Measurements from ENCODE around the gene RHEX.
A peak's percentile ranks its signal among the peaks of the same experiment; 100 is the strongest.
"Not testable (repeated sequence)": the region's sequence is repeated elsewhere in the genome, so short reads cannot be mapped to it uniquely, and the experiment has no call there.

Gene RHEX

GRCh38 chr1:206030714-206031113 is 22.3 kb upstream of the RHEX start:
- DNase-seq = peak; percentile 70

- no peak for DNase-seq
These were observed 20.4 kb upstream of the RHEX start for GRCh38 chr1:206032380-206033140.

DNA sequence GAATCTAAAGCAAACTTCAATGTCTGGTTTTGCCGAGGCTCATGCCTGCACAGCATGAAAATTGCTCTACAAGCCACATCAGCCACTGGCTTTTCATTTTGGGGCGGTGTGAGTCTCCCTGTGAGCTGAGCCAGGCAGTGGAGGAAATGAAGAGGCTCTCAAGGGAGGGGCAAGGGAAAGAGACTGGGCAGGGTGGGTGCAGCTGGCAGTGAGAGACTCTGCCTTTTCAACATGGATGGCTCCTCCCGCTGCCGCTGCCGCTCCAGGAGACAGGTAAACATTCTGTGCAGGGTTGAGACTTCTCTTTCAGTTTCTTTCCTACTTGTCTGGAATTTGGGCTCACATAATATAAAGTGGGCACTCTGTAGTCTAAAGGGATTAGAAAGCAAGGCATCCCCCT is 17.9 kb upstream of the RHEX start:
- no peak for DNase-seq

DNA sequence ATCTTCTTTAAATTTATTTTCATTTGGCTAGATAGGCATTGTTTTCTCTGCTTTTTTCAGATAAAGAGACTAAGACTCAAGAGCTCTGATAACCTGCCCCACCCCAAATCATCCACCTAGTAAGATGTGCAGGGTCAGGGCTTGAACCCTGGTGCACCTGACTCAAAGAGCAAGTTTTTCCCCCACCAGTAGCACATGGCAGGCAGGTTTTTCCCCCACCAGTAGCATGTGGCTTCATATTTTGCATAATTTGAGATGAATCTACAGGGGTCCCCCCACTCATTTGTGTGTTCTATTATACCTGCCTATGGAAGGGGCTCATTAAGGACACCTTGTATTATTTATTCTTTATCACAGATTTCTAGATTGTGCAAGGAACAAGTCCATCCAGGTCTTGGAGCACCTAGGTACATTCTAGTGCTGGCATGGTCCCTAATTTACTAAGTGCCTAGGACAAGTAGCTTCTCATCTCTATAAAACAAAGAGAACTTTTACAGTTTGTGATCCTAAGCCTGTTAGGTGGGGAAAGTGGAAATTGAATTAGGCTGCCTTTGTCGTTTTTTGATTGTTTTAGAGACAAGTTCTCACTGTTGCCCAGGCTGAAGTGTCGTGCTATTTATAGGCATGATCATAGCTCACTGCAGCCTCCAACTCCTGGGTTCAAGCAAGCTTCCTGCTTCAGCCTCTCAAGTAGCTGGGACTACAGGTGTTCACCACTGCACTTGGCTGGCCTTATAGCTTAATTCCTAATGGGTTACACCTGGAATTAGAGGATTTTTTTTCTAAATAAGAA is 16.1 kb upstream of the RHEX start:
- DNase-seq = no peak

- no peak for DNase-seq
These were observed 15.4 kb upstream of the RHEX start for GRCh38 chr1:206037581-206037980.

GRCh38 chr1:206039046-206039973 is 13.7 kb upstream of the RHEX start:
- no peak for DNase-seq

DNA sequence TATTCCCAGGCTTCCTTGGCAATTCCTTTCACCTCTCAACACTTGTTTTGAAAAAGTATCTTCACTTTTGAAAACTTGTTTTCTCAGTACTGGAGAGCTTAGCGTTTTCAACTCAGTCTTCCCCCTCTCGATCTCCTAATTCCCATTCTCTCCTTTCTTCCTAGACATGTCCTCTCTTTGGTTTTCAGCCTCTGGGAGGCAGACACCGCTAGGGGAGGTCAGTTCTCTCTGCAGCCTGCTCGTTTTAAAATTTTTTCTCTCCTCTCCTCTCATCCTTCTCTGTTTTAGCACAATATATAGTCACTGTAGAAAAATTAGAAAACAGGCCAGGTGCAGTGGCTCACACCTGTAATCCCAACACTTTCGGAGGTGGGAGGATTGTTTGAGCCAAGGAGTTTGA is 12.6 kb upstream of the RHEX start:
- DNase-seq = no peak

DNA sequence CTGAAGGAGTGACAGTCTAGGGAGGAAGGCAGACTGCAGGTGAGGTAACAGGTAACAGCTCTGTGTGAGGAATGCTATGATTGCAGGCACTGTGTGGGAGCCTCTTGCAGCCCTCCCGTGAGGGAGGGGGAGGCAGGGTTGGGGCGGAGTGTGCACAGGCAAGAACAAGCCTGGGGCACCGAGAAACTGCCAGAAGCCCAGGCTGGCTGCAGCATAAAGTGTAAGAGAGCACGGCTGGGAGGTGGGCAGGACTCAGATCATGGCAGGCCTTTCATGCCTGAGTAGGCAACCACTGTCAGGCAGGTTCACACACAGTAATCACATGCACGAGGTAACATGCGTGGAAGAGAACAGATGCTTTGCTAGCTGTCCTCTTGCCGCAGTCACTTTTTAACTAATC is 11.3 kb upstream of the RHEX start:
- DNase-seq = no peak

DNA sequence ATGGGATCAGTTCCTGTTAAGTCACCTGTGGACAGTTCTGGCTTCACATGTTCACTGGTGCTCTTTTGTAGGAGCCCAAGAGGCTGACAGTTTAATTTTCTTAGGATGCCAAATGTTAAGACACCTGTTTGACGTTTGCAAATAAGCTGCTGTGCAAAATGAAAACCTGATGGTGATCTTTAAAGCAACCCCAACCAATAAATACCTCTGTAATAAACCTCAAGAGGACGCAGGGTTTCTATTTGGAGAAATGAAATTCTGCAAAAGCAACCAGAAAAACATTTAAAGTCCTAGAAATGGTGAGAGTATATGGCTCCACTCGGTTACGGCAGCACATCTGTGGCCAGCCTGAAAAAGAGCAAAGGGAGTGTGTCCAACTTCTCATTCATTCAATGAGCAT is 5.7 kb upstream of the RHEX start:
- DNase-seq = no peak

DNA sequence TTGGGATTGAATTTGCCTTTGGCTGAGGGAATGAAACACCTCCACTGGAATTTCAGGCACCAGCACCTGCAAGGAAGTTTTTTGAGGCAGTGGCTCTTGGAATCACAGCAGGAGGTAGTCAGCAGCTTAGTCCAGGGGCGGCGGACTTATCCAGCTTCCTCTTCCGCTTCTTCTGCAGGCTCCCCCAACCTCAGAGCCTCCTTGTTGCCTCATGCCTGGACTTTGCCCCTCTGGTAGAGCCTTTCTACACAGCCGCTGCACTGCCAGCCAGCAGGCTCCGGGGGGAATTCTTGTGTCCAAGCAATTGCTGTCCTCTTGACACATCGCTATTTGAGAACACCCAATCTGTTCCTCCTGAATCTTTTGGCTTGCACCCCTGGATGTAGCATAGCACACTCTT is 4.4 kb upstream of the RHEX start:
- peak; percentile 40 for DNase-seq

DNA sequence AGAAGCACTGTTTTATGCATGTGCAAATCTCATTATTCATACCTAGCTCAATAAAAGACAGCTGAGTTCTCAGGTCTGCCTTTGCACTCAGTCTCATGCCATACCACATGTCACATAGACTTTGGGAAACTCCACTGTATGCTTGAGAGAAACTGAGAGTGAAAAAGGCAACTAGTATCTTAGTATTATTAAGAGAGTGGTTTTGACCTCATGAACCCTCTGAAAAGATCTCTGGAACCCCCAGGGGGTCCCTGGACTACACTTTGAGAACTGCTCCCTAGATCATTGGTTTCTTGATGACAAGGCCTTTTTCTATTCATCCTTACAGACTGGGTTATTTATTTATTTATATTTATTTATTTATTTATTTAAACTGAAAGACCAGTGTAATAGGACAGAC is 3.7 kb upstream of the RHEX start:
- DNase-seq = no peak

DNA sequence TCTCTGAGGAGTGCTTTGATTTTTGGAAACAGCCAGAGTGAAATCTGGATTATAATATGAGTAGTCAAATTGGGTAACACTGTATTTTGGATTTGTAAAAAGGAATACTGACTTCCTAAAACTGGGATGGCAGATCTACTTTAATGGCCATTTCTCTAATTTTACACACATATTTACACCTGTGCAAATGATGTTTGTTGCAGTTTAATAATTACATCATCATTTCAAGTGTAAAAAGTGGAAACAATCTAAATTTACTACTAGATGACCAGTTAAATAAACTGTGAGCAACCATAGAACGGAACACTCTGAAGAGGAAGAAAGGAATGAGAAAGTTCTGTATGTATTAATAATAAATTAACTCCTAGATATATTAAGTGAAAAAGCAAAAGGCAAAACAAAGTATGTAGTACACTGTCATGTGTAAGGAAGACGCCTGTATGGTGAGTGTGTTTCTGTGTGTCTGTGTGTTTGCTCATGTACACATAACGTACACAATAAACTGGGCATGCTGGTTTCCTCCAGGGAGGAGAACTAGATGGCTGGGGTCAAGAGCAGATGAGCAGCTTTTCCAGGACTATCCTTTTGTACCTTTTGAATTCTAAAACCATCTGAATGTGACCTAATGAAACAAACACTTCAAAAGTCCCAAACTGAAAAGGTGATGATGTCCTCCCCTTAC is 2.9 kb upstream of the RHEX start:
- no peak for DNase-seq

DNA sequence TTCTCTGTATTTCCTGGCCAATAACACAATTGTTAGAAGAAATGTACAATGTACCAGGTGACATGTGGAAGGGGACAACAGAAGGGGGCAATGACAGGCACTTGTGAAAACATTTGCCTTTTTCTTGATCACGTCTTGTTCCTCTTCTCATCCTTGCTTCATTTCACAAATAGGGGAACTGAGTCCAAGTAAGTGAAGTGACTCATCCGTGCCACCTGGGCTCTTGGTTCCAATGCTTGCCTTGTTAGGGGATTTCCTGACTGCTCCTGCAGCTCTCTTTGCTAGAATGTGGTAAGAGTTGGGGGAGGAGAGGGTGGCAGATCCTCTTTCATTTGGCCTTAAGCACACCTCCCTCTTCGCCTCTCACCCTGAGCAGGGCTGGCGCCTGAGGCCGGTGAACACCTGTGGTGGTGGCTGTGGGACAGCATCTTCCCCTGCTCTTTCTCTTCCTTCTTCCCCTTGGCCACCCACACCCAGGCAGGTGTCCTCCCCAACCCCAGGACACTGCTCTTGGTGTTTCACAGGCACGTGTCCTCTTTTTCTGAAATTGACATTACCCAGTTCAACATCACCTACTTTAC is 2.2 kb upstream of the RHEX start:
- peak; percentile 87 for DNase-seq

- not testable (repeated sequence) for DNase-seq
These were observed 625 bp upstream of the RHEX start for GRCh38 chr1:206052231-206052865.

GRCh38 chr1:206053616-206054015 is 643 bp downstream of the RHEX start:
- not testable (repeated sequence) for DNase-seq

- DNase-seq = not testable (repeated sequence)
These were observed 2.2 kb downstream of the RHEX start for GRCh38 chr1:206055069-206055625.

- not testable (repeated sequence) for DNase-seq
These were observed 2.8 kb downstream of the RHEX start for GRCh38 chr1:206055639-206056323.

DNA sequence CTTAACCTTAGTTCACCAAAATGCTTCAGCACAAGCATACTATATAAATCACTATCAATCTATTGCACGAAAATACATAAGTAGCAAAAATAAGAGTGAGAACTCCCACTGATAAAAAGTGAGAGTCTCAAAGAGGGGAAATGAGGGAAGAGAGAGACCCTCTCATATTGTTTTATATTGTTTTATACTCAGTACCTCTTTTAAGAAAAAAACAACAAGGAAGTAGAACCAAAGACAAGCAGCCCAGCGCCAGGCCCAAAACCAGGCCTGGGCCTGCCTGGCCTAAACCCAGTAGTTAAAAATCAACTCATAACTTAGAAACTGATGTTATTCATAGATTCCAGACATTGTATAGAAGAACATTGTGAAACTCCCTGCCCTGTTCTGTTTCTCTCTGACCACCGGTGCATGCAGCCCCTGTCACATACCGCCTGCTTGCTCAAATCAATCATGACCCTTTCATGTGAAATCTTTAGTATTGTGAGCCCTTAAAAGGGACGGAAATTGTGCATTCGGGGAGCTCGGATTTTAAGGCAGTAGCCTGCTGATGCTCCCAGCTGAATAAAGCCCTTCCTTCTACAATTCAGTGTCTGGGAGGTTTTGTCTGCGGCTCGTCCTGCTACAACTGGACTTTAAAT is 5.4 kb downstream of the RHEX start:
- DNase-seq = not testable (repeated sequence)

- DNase-seq = no peak
These were observed 5.9 kb downstream of the RHEX start for GRCh38 chr1:206058927-206059292.

- no peak for DNase-seq
These were observed 6.5 kb downstream of the RHEX start for GRCh38 chr1:206059355-206059915.
